Measurements from ENCODE around the gene PRPF6. TPM values are rescaled to one million over a fixed set of nuclear protein-coding genes. Genes with fewer than 3 reads are reported as not detected.
A peak's percentile ranks its signal among the peaks of the same experiment; 100 is the strongest.

PRPF6 gene
- total and polyA plus RNA-seq, 2 of the 13 experiments (the other 11 are each of a cell fraction or from before 2014, with no cell fraction given), result 63.7 to 101 TPM

DNA sequence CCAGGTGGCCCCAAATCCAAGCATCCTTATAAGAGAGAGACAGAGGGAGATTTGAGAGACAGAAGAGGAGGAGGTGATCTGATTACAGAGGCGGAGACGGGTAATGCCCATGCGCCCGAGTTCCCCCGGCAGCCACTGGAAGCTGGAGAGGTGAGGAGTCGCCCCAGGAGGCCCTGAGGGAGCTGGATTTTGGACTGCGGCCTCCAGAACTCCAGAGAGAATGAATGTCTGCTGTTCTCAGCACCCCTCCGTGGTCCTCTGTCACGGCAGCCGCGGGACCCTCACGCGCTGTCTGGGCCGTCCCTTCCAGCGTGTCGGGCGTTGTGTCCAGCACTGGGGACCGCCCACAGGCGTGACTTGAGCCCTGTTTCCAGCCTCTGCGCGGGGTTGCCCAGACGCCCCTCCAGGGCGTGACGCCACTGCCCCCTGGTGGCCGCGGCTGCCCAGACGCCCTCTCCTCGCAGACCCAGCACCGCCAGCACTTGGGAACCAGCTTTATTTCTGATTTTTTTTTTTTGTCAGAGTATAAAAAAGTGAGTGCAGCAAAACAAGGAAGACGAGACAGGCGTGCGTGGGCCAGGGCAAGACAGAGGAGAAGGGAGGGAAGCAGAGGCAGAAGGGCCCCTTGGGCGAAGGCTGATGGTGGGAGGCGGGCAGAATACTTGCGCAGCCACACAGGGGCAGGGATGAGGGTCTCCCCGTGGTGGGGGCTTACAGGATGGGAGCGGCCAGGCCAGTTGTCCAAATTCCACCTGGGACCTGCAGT is 7.1 kb upstream of the PRPF6 start (continued):
- TF ChIP-seq, protein P1, sequence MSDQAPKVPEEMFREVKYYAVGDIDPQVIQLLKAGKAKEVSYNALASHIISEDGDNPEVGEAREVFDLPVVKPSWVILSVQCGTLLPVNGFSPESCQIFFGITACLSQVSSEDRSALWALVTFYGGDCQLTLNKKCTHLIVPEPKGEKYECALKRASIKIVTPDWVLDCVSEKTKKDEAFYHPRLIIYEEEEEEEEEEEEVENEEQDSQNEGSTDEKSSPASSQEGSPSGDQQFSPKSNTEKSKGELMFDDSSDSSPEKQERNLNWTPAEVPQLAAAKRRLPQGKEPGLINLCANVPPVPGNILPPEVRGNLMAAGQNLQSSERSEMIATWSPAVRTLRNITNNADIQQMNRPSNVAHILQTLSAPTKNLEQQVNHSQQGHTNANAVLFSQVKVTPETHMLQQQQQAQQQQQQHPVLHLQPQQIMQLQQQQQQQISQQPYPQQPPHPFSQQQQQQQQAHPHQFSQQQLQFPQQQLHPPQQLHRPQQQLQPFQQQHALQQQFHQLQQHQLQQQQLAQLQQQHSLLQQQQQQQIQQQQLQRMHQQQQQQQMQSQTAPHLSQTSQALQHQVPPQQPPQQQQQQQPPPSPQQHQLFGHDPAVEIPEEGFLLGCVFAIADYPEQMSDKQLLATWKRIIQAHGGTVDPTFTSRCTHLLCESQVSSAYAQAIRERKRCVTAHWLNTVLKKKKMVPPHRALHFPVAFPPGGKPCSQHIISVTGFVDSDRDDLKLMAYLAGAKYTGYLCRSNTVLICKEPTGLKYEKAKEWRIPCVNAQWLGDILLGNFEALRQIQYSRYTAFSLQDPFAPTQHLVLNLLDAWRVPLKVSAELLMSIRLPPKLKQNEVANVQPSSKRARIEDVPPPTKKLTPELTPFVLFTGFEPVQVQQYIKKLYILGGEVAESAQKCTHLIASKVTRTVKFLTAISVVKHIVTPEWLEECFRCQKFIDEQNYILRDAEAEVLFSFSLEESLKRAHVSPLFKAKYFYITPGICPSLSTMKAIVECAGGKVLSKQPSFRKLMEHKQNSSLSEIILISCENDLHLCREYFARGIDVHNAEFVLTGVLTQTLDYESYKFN (CRISPR knock-in tag; conservative IDR thresholded peaks at IDR 0.05), result 0 out of 2 replicates have a peak, but pooled peaks have one; percentile 40
- TF ChIP-seq PHF5A (CRISPR knock-in tag; IDR thresholded peaks at IDR 0.05; ENCODE audit: low read depth, unreplicated experiment) (peak; percentile 61), ZNF878 (CRISPR knock-in tag; IDR thresholded peaks at IDR 0.05) (no peak), ZNF772 (CRISPR knock-in tag; IDR thresholded peaks at IDR 0.05) (no peak; the same call in 1 of the 2 replicates), ZFP37 (CRISPR knock-in tag; IDR thresholded peaks at IDR 0.05; ENCODE audit: borderline replicate concordance) (0 out of 2 replicates have a peak, but pooled peaks have one; percentile 50), GPN1 (CRISPR knock-in tag; IDR thresholded peaks at IDR 0.05; ENCODE audit: borderline replicate concordance) (peak; percentile 16; the same call in 1 of the 2 replicates), ZBTB1 (CRISPR knock-in tag; IDR thresholded peaks at IDR 0.05; ENCODE audit: borderline replicate concordance) (no peak), SIX1 (CRISPR knock-in tag; IDR thresholded peaks at IDR 0.05; ENCODE audit: borderline replicate concordance) (peak; percentile 36), MTF1 (CRISPR knock-in tag; IDR thresholded peaks at IDR 0.05) (no peak), ZKSCAN5 (CRISPR knock-in tag; IDR thresholded peaks at IDR 0.05) (peak; percentile 7; the same call in 1 of the 2 replicates), ZNF780A (CRISPR knock-in tag; IDR thresholded peaks at IDR 0.05) (no peak), FOXK1 (CRISPR knock-in tag; IDR thresholded peaks at IDR 0.05; ENCODE audit: borderline replicate concordance, low read depth) (peak; percentile 91), ISX (CRISPR knock-in tag; conservative IDR thresholded peaks at IDR 0.05) (peak; percentile 84; the same call in 1 of the 2 replicates), BHLHE40 (IDR thresholded peaks at IDR 0.05; ENCODE audit: low read length) (peak; percentile 87), ZNF839 (CRISPR knock-in tag; IDR thresholded peaks at IDR 0.05; ENCODE audit: borderline replicate concordance) (peak; percentile 87; the same call in 1 of the 2 replicates), ZNF737 (CRISPR knock-in tag; IDR thresholded peaks at IDR 0.05; ENCODE audit: borderline replicate concordance) (no peak), ADNP (CRISPR knock-in tag; IDR thresholded peaks at IDR 0.05) (peak; percentile 68; the same call in 1 of the 2 replicates), ZNF615 (CRISPR knock-in tag; IDR thresholded peaks at IDR 0.05; ENCODE audit: borderline replicate concordance) (no peak), ASH2L (IDR thresholded peaks at IDR 0.05; ENCODE audit: insufficient read length, low read depth, low read length) (no peak), RBM39 (IDR thresholded peaks at IDR 0.05; ENCODE audit: low read depth, low read length, poor library complexity, severe bottlenecking) (peak; percentile 98), MED1 (CRISPR knock-in tag; IDR thresholded peaks at IDR 0.05) (peak; percentile 85)
- TF ChIP-seq, protein P2, sequence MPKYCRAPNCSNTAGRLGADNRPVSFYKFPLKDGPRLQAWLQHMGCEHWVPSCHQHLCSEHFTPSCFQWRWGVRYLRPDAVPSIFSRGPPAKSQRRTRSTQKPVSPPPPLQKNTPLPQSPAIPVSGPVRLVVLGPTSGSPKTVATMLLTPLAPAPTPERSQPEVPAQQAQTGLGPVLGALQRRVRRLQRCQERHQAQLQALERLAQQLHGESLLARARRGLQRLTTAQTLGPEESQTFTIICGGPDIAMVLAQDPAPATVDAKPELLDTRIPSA (CRISPR knock-in tag; IDR thresholded peaks at IDR 0.05; ENCODE audit: borderline replicate concordance), result 0 out of 2 replicates have a peak, but pooled peaks have one; percentile 68
- TF ChIP-seq, protein P3, sequence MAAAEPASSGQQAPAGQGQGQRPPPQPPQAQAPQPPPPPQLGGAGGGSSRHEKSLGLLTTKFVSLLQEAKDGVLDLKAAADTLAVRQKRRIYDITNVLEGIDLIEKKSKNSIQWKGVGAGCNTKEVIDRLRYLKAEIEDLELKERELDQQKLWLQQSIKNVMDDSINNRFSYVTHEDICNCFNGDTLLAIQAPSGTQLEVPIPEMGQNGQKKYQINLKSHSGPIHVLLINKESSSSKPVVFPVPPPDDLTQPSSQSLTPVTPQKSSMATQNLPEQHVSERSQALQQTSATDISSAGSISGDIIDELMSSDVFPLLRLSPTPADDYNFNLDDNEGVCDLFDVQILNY (CRISPR knock-in tag; conservative IDR thresholded peaks at IDR 0.05), result peak; percentile 72
- TF ChIP-seq, protein P4, sequence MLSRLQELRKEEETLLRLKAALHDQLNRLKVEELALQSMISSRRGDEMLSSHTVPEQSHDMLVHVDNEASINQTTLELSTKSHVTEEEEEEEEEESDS (CRISPR knock-in tag; IDR thresholded peaks at IDR 0.05; ENCODE audit: borderline replicate concordance), result no peak; the same call in 1 of the 2 replicates

Measured in HepG2 (cell line).